ENCODE data around the gene GALNT12.
A peak's percentile ranks its signal among the peaks of the same experiment; 100 is the strongest.

The GALNT12 gene

GRCh38 chr9:98797491-98797890 lies 10.0 kb upstream of the GALNT12 start:
- TF ChIP-seq TAF1 (IDR thresholded peaks at IDR 0.05; ENCODE audit: low read depth, low read length): no peak
- no peak for TF ChIP-seq POU2F2 (IDR thresholded peaks at IDR 0.05; ENCODE audit: low read depth, low read length)
- TF ChIP-seq POLR2A (IDR thresholded peaks at IDR 0.05; ENCODE audit: low read depth, low read length): no peak
- TF ChIP-seq PAX5 (IDR thresholded peaks at IDR 0.05; ENCODE audit: insufficient read depth, low read length, severe bottlenecking): no peak
- no peak for TF ChIP-seq POLR2AphosphoS5 (IDR thresholded peaks at IDR 0.05; ENCODE audit: low read depth, low read length)
- TF ChIP-seq SPI1 (IDR thresholded peaks at IDR 0.05; ENCODE audit: low read depth, low read length): no peak
- FAIRE-seq (no peak), DNase-seq (ENCODE audit: insufficient read length, low spot score) (no peak)

- FAIRE-seq (no peak), DNase-seq (ENCODE audit: insufficient read length, low spot score) (no peak)
- TF ChIP-seq SPI1 (IDR thresholded peaks at IDR 0.05; ENCODE audit: low read depth, low read length): no peak
- no peak for TF ChIP-seq POLR2AphosphoS5 (IDR thresholded peaks at IDR 0.05; ENCODE audit: low read depth, low read length)
- no peak for TF ChIP-seq POLR2A (IDR thresholded peaks at IDR 0.05; ENCODE audit: low read depth, low read length)
- no peak for TF ChIP-seq TAF1 (IDR thresholded peaks at IDR 0.05; ENCODE audit: low read depth, low read length)
- no peak for TF ChIP-seq PAX5 (IDR thresholded peaks at IDR 0.05; ENCODE audit: insufficient read depth, low read length, severe bottlenecking)
- TF ChIP-seq POU2F2 (IDR thresholded peaks at IDR 0.05; ENCODE audit: low read depth, low read length): no peak
Measured at GRCh38 chr9:98798254-98798653, 9.2 kb upstream of the GALNT12 start.

GRCh38 chr9:98801561-98801960 lies 5.9 kb upstream of the GALNT12 start:
- FAIRE-seq: no peak
- no peak for TF ChIP-seq POU2F2 (IDR thresholded peaks at IDR 0.05; ENCODE audit: low read depth, low read length)
- TF ChIP-seq PAX5 (IDR thresholded peaks at IDR 0.05; ENCODE audit: insufficient read depth, low read length, severe bottlenecking): no peak
- TF ChIP-seq TAF1 (IDR thresholded peaks at IDR 0.05; ENCODE audit: low read depth, low read length): no peak
- TF ChIP-seq POLR2A (IDR thresholded peaks at IDR 0.05; ENCODE audit: low read depth, low read length): no peak
- TF ChIP-seq POLR2AphosphoS5 (IDR thresholded peaks at IDR 0.05; ENCODE audit: low read depth, low read length): no peak
- no peak for TF ChIP-seq SPI1 (IDR thresholded peaks at IDR 0.05; ENCODE audit: low read depth, low read length)

GRCh38 chr9:98801969-98802371 lies 5.5 kb upstream of the GALNT12 start:
- DNase-seq (ENCODE audit: insufficient read length, low spot score): no peak
- FAIRE-seq: no peak
- TF ChIP-seq PAX5 (IDR thresholded peaks at IDR 0.05; ENCODE audit: insufficient read depth, low read length, severe bottlenecking) (no peak), POLR2AphosphoS5 (IDR thresholded peaks at IDR 0.05; ENCODE audit: low read depth, low read length) (no peak), POLR2A (IDR thresholded peaks at IDR 0.05; ENCODE audit: low read depth, low read length) (no peak), SPI1 (IDR thresholded peaks at IDR 0.05; ENCODE audit: low read depth, low read length) (no peak)

More at GRCh38 chr9:98801561-98801960, 5.9 kb upstream of the GALNT12 start:
- no peak for DNase-seq (ENCODE audit: insufficient read length, low spot score)

GRCh38 chr9:98804083-98804482 lies 3.4 kb upstream of the GALNT12 start:
- DNase-seq (ENCODE audit: insufficient read length, low spot score) (no peak), FAIRE-seq (no peak)
- TF ChIP-seq TAF1 (IDR thresholded peaks at IDR 0.05; ENCODE audit: low read depth, low read length): no peak
- no peak for TF ChIP-seq POLR2A (IDR thresholded peaks at IDR 0.05; ENCODE audit: low read depth, low read length)
- TF ChIP-seq PAX5 (IDR thresholded peaks at IDR 0.05; ENCODE audit: insufficient read depth, low read length, severe bottlenecking): no peak
- TF ChIP-seq SPI1 (IDR thresholded peaks at IDR 0.05; ENCODE audit: low read depth, low read length): no peak

- no peak for FAIRE-seq
- no peak for DNase-seq (ENCODE audit: insufficient read length, low spot score)
- TF ChIP-seq SPI1 (IDR thresholded peaks at IDR 0.05; ENCODE audit: low read depth, low read length) (no peak), PAX5 (IDR thresholded peaks at IDR 0.05; ENCODE audit: insufficient read depth, low read length, severe bottlenecking) (no peak), POLR2AphosphoS5 (IDR thresholded peaks at IDR 0.05; ENCODE audit: low read depth, low read length) (no peak), TAF1 (IDR thresholded peaks at IDR 0.05; ENCODE audit: low read depth, low read length) (no peak)
Measured at GRCh38 chr9:98805506-98806272, 1.8 kb upstream of the GALNT12 start.

GRCh38 chr9:98806394-98807035 lies 955 bp upstream of the GALNT12 start:
- DNase-seq (ENCODE audit: insufficient read length, low spot score) (no peak), FAIRE-seq (no peak)
- TF ChIP-seq POU2F2 (IDR thresholded peaks at IDR 0.05; ENCODE audit: low read depth, low read length): no peak
- TF ChIP-seq PAX5 (IDR thresholded peaks at IDR 0.05; ENCODE audit: insufficient read depth, low read length, severe bottlenecking): no peak
- no peak for TF ChIP-seq POLR2A (IDR thresholded peaks at IDR 0.05; ENCODE audit: low read depth, low read length)
- no peak for TF ChIP-seq POLR2AphosphoS5 (IDR thresholded peaks at IDR 0.05; ENCODE audit: low read depth, low read length)
- TF ChIP-seq SPI1 (IDR thresholded peaks at IDR 0.05; ENCODE audit: low read depth, low read length): no peak
- no peak for TF ChIP-seq TAF1 (IDR thresholded peaks at IDR 0.05; ENCODE audit: low read depth, low read length)

- FAIRE-seq (peak; percentile 82), DNase-seq (ENCODE audit: insufficient read length, low spot score) (peak; percentile 39)
- TF ChIP-seq PAX5 (IDR thresholded peaks at IDR 0.05; ENCODE audit: insufficient read depth, low read length, severe bottlenecking) (no peak), SPI1 (IDR thresholded peaks at IDR 0.05; ENCODE audit: low read depth, low read length) (no peak), POU2F2 (IDR thresholded peaks at IDR 0.05; ENCODE audit: low read depth, low read length) (no peak), TAF1 (IDR thresholded peaks at IDR 0.05; ENCODE audit: low read depth, low read length) (no peak), POLR2AphosphoS5 (IDR thresholded peaks at IDR 0.05; ENCODE audit: low read depth, low read length) (no peak), POLR2A (IDR thresholded peaks at IDR 0.05; ENCODE audit: low read depth, low read length) (no peak)
Measured at GRCh38 chr9:98807814-98808195, 335 bp downstream of the GALNT12 start.

- FAIRE-seq: peak; percentile 20
- TF ChIP-seq POLR2A (IDR thresholded peaks at IDR 0.05; ENCODE audit: low read depth, low read length): no peak
- no peak for TF ChIP-seq SPI1 (IDR thresholded peaks at IDR 0.05; ENCODE audit: low read depth, low read length)
- TF ChIP-seq POLR2AphosphoS5 (IDR thresholded peaks at IDR 0.05; ENCODE audit: low read depth, low read length): no peak
- no peak for TF ChIP-seq POU2F2 (IDR thresholded peaks at IDR 0.05; ENCODE audit: low read depth, low read length)
- no peak for TF ChIP-seq PAX5 (IDR thresholded peaks at IDR 0.05; ENCODE audit: insufficient read depth, low read length, severe bottlenecking)
- no peak for TF ChIP-seq TAF1 (IDR thresholded peaks at IDR 0.05; ENCODE audit: low read depth, low read length)
Measured at GRCh38 chr9:98808411-98808815, 943 bp downstream of the GALNT12 start.

More at GRCh38 chr9:98808411-98808815, 943 bp downstream of the GALNT12 start:
- DNase-seq (ENCODE audit: insufficient read length, low spot score): no peak
